ENCODE measurements around the gene AMN.

Gene AMN

GRCh38 chr14:102898776-102899515, 23.5 kb upstream of the AMN start:
- in situ Hi-C loops (cut with MboI; ENCODE audit: low sequenced_read_pairs), result no loop called here

DNA sequence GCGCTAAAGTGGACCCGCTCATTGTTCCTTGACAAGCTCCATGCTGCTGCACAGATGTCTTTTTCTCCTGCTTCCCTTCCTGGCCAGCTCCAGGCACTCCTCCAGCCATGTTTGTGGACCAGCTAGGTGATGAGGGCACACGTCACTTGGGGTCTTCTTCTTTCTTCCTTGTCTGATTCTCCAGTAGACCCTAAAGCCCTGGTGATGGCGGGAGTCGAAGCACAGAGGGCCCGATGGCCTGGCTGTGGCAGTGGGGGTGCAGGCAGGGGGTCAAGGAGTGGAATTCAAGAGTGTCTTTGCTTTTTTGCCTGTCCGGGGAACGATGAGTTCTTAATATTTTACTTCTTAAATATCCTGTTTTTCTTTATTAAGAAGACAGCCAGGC, 23.0 kb upstream of the AMN start:
- in situ Hi-C loops (cut with MboI; ENCODE audit: low sequenced_read_pairs), result no loop called here

- in situ Hi-C loops (cut with MboI; ENCODE audit: low sequenced_read_pairs), result no loop called here
Observed at GRCh38 chr14:102900631-102901571, 21.6 kb upstream of the AMN start.

- in situ Hi-C loops (cut with MboI; ENCODE audit: low sequenced_read_pairs), result no loop called here
Observed at GRCh38 chr14:102901633-102902032, 20.8 kb upstream of the AMN start.

- in situ Hi-C loops (cut with MboI; ENCODE audit: low sequenced_read_pairs), result no loop called here
Observed at GRCh38 chr14:102902086-102902485, 20.4 kb upstream of the AMN start.

DNA sequence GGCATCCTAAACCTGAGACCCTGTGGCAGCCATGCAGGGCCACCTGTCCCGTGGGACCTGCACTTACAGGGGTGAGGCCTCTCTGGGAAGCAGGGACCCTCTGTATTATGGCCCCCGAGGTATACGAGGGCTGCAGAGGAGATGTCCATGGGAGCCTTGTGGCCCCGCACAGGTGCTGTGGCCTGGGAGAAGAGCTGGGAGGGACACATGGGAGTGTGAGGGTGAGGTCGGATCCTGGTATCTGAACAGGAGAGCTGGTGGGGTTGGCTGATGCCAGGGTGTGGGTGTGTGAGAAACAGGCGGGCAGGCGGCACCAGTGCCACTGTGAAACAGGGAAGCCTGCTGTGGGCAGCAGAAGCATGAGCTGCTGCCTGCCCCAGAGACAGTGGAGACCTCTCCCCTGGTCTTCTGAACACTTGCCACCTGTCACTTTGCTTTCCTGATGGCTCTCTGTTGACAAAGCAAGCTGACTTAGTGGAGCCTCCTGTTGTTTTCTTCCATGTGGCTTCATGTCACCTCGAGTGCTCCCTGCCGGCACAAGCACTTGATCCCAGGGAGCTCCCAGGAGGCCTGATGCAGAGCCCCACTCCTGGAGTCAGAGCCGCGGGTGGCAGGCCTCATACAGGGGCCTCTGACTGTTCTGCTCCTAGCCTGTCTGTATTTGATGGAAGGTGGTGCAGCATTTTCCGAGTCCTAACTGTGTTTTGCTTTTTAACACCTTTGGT, 19.8 kb upstream of the AMN start:
- in situ Hi-C loops (cut with MboI; ENCODE audit: low sequenced_read_pairs), result no loop called here

DNA sequence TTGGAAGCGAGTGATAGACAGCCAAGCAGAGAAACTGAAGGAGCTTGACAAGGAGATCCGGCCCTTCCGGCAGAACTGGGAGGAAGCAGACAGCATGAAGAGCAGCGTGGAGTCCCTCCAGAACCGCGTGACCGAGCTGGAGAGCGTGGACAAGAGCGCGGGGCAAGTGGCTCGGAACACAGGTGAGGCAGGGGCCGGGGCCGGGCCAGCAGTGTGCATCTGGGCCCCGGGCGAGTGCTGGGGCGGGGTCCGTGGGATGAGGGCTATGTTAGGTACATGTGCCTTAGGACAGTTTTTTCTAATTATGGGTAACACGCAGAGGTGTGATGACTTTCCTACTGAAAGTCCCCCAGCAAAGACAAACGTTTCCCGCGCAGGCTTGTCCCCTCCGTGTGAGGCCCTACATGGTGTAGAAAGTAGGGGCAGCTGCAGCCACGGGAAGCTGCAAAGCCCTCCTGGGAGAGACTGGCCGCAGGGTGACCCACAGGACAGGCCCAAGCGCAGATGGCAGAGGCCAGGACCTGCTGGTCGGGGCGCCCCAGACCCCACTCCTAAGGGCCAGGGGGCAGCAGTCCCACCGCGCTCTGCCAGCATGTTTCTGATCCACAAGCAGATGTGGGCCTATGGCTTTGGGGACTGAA, 19.1 kb upstream of the AMN start:
- in situ Hi-C loops (cut with MboI; ENCODE audit: low sequenced_read_pairs), result no loop called here

- in situ Hi-C loops (cut with MboI; ENCODE audit: low sequenced_read_pairs), result no loop called here
Observed at GRCh38 chr14:102903889-102904512, 18.5 kb upstream of the AMN start.

DNA sequence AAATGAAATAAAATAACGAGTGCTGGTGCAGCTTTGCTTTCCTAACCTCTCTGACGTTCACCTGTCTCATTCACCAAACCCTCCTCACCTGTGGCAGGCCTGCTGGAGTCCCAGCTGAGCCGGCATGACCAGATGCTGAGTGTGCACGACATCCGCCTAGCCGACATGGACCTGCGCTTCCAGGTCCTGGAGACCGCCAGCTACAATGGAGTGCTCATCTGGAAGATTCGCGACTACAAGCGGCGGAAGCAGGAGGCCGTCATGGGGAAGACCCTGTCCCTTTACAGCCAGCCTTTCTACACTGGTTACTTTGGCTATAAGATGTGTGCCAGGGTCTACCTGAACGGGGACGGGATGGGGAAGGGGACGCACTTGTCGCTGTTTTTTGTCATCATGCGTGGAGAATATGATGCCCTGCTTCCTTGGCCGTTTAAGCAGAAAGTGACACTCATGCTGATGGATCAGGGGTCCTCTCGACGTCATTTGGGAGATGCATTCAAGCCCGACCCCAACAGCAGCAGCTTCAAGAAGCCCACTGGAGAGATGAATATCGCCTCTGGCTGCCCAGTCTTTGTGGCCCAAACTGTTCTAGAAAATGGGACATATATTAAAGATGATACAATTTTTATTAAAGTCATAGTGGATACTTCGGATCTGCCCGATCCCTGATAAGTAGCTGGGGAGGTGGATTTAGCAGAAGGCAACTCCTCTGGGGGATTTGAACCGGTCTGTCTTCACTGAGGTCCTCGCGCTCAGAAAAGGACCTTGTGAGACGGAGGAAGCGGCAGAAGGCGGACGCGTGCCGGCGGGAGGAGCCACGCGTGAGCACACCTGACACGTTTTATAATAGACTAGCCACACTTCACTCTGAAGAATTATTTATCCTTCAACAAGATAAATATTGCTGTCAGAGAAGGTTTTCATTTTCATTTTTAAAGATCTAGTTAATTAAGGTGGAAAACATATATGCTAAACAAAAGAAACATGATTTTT, 17.1 kb upstream of the AMN start:
- in situ Hi-C loops (cut with MboI; ENCODE audit: low sequenced_read_pairs), result no loop called here

- in situ Hi-C loops (cut with MboI; ENCODE audit: low sequenced_read_pairs), result no loop called here
Observed at GRCh38 chr14:102906616-102907302, 15.7 kb upstream of the AMN start.

DNA sequence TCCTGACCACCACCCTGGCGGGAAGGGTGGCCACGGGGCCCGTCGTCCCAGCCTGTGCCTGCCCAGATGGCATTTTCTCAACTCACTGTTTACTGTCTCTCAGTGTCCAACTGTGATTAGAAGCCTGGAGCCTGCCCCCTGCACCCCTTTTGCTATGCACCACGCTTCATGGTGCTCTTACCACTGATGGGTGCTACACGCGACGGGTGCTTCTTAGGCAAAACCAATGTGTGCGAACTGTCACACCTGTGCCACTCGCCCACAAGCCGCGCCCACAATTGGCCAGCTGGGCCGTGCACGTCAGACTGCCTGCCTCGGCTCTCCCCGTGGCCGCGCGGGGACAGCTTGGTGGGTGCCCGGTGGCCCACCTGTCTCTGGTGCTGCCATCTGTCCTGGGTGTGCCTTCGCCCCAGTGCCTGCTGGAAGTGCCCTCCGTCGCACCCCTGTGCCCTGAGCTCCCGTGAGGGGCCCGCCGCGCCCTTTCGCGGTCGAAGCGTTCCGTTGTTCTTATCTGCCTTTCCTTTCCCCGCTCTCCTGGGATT, 15.1 kb upstream of the AMN start:
- in situ Hi-C loops (cut with MboI; ENCODE audit: low sequenced_read_pairs), result no loop called here

- in situ Hi-C loops (cut with MboI; ENCODE audit: low sequenced_read_pairs), result no loop called here
Observed at GRCh38 chr14:102907980-102908730, 14.3 kb upstream of the AMN start.

- in situ Hi-C loops (cut with MboI; ENCODE audit: low sequenced_read_pairs), result no loop called here
Observed at GRCh38 chr14:102908766-102909455, 13.6 kb upstream of the AMN start.

DNA sequence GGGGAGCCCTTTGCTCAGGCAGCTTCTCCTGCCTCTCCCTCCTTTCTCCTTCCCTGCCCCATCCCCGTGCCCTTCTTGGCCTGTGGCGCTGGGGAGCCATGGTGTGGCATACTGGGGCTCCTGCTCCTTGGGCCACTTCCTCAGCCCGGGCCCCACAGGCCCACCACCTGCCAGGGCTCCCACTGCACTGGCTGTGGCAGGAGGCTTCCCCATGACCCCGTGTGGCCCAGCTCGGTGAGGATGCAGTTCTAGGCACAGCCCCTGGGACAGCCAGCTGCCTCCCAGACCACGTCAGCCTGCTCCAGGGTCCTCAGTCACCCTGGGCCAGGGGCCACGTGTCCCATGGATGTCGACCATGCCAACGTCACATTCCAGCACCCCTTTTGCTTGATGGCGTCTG, 13.0 kb upstream of the AMN start:
- in situ Hi-C loops (cut with MboI; ENCODE audit: low sequenced_read_pairs), result no loop called here

- in situ Hi-C loops (cut with MboI; ENCODE audit: low sequenced_read_pairs), result no loop called here
Observed at GRCh38 chr14:102909911-102910310, 12.6 kb upstream of the AMN start.

GRCh38 chr14:102910442-102910841, 12.0 kb upstream of the AMN start:
- in situ Hi-C loops (cut with MboI; ENCODE audit: low sequenced_read_pairs), result no loop called here

DNA sequence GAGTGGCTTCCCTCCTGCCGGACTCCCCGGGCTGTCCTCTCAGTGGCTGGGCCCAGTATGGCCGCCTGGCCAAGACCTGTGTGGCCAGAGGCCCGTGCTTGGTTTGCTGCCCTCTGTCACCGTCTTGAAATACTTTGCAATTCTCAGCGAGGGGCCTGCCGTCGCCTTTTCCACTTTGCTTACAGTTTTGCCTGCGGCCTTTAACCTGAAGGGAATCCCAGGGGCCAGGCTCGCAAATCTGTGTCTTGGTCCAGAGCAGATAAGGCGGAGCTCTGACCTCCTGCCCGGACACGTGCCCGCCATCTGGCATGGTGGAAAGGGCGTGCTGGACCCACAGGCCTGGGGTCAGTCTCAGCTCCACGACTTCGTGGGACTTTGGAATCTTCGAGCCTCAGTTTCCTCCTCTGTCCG, 10.9 kb upstream of the AMN start:
- in situ Hi-C loops (cut with MboI; ENCODE audit: low sequenced_read_pairs), result no loop called here
